HG02642 (cell line): ENCODE measurements around the gene FMN1.

ENCODE experiments used
- ATAC-seq: cut with Tn5 transposase; IDR thresholded peaks from one replicate; pipeline ENCODE4 v1.9.1; 2021; ENCODE audit warnings: mild to moderate bottlenecking; ENCODE audit not compliant: unreplicated experiment, poor library complexity

FMN1 gene

GRCh38 chr15:32877252-32878019 is 317.1 kb downstream of the FMN1 start:
- ATAC-seq = no peak

- ATAC-seq = no peak
Observed at GRCh38 chr15:32873284-32874114, 321.0 kb downstream of the FMN1 start.

DNA sequence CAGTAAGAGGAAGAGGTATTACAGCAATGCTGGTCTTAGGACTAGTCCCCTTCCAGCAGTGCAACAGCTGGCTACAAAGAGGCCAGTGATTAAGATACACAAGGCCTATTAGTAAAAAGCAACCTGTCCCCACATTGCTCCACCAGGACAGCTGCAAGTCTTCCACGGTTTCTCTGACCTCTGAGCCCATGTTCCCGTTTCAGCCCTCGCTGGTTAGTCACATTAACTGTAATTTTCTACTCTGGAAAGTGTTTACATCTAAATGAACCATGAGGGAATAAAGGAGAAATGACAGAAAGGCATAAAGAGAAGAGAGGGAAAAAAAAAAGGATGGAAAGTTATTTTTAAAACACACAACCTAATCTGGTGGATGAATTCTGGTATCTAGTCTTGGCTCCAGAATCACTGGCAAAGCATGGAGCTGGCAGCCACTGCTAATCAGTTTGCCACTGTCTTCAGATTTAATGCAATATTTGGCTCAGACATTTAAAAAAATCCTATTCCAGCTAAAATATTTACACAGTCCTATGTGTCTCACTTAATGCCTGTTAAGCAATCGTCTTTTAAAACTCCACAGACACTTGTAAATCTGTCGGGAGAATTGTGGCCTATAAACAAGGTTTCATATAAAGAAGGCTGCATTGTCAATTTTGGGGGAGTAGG is 321.8 kb downstream of the FMN1 start:
- no peak for ATAC-seq

- ATAC-seq = no peak
Observed at GRCh38 chr15:32871883-32872282, 322.6 kb downstream of the FMN1 start.

- peak; percentile 71 for ATAC-seq
Observed at GRCh38 chr15:32870240-32871033, 324.1 kb downstream of the FMN1 start.

DNA sequence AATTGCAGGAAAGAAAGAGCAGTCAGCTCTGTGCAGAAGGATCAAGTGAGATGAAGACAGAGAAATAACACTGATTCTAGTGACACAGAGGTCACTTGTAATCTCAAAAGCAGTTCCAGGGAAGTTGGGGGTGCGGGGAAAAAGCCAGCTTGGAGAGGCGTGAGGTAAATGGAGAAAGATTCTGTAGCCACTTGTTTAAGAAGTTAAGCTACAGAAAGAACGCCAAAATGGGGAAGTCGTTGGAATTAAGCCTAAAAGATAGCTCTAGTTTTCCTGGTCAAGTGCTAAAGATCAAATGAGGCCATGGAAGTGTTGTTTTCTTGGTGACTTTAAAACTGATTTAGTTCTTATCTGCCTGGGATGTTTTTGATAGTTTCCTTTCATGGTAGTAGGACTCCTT is 324.7 kb downstream of the FMN1 start:
- no peak for ATAC-seq

DNA sequence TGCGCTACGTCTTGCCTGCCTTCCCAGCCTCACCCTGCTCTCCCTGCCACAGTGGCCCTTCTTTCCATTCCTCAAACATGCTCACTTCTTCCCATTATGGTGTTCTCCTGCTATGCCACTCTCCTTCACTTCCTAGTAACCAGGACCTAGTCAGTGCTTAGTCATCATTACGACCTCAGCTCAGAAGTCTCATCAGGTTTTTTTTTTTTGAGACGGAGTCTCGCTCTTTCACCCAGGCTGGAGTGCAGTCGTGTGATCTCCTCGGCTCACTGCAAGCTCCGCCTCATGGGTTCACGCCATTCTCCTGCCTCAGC is 327.2 kb downstream of the FMN1 start:
- ATAC-seq = no peak

DNA sequence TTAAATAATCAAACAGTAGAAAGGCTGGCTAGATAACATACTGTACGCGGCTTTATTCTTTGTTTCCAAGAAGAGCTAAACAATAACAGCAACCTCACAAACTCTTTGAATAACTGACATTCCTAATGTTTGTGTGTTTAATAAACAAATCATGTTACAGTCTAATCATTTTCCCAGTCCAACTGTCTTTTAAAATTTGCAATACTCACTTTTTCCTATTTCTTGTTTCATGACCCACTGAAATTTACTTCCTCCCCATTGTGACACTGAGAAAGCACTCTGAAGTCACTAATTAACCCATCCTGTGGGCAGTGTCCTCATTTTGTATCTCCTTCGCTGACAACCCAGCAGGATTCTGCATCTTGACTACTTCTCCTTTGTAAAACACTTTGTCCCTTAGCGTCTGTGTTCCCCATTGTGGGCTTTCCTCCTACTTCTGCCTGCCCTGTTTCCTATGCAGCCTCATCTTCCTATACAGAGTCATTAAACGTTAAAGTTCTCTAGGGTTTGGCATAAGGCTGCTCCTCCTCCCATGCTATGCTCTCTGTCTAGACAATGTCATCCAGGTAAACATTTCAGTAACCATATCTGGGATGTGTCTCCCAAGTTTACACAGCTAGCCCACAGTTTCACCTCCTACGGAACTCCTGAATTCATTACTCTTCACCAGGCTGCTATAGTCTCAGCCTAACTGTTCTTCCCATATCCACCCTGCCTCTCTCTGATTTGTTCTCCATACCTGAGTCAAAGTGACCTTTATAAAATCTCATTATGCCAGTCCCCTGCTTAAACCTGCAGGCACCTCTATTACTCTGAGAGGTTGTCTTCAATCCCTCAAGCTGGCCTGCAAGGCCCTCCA is 327.8 kb downstream of the FMN1 start:
- ATAC-seq = no peak

- ATAC-seq = no peak
Observed at GRCh38 chr15:32864841-32865240, 329.7 kb downstream of the FMN1 start.

DNA sequence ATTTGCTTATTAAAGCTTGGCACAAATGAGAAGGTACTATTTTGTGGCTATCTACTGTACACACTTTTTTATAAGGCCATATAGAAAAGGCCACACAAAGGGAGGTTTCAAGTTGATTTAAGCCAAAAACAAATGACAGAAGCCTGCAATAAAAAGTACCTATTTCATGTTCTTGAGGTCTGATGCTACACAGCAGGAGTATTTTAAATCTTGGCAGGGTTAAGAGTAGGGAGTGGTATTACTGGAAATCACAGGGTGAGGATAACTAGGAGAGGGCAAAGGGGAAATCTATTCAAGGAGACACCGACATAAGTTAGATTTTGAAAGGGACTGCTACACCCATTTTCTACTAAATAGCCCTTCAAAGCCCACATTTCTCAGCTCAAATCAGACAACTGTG is 330.5 kb downstream of the FMN1 start:
- no peak for ATAC-seq

DNA sequence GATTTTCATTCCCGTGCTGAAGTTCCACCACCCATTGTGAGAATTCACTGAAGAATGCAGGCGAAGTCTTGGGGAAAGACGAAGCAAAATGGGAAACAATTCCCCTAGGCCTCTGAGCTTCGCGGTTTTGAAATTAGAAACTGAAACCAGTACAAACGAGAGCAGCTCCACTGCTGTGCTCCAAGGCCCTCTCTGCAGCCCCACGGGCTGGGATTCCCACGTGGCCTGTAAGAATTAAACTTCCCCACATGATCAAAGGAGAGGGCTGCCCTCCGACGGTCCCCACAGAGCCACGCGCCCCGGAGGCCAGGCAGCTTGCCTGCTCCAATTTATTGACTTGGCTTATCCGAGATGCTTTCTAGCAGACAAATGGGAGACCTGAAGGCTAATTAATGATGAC is 332.8 kb downstream of the FMN1 start:
- ATAC-seq = no peak

DNA sequence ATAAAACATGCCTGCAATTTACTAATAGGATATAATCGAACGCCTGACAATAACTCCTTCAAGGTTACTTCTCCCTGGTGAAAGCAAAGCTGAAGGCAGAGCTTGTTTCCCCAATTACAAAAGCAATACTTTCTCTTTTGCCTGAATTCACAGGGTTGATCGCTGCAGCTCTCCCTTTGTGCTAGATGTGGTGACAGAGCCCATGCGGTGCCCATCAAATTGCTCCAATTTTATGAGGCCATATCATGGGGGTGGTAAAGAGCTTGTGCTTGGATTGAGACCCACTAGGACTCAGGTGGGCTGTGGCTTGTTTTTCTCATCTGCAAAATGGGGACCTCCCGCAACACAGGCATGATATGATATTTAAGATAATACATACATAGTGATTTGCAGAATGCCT is 333.3 kb downstream of the FMN1 start:
- no peak for ATAC-seq

DNA sequence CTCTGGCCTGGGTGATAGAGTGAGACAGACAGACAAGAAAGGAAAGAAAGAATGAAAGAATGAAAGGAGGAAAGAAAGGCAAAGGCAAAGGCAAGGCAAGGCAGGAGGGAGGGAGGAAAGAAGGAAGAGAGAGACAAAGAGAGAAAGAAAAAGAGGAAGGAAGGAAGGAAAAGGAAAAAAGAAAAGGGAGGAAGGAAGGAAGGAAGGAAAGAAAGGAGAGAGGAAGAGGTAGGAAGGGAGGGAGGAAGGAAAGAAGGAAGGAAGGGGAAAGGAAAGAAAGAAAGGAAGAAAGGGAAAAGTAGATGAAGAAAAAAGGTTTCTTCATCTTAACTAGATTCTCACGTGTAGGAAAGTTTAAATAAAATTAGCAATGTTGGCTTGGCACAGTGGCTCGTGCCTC is 334.5 kb downstream of the FMN1 start:
- no peak for ATAC-seq

- no peak for ATAC-seq
Observed at GRCh38 chr15:32859251-32859650, 335.3 kb downstream of the FMN1 start.

GRCh38 chr15:32857732-32858131 is 336.8 kb downstream of the FMN1 start:
- ATAC-seq = no peak

- ATAC-seq = no peak
Observed at GRCh38 chr15:32856753-32857152, 337.8 kb downstream of the FMN1 start.

DNA sequence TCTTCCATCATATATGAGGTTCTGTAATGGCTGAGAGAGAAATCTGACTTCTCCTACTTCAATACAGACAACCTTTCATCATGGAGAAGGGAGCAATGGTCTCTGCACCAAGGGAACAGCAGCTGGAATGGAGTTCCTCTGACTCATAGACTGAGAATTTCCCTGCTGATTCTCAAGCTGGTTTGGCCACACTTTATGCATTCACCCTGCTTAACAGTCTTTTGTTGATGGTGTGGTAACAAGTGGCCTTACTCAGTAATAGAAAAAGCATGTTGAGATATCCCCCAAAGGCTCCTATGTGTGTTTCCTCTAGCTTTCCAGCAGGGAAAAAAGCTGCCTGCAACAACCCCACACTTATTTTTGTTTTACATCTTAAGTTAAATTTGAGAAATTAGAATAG is 338.6 kb downstream of the FMN1 start:
- ATAC-seq = no peak

- ATAC-seq = no peak
Observed at GRCh38 chr15:32853592-32853991, 340.9 kb downstream of the FMN1 start.

DNA sequence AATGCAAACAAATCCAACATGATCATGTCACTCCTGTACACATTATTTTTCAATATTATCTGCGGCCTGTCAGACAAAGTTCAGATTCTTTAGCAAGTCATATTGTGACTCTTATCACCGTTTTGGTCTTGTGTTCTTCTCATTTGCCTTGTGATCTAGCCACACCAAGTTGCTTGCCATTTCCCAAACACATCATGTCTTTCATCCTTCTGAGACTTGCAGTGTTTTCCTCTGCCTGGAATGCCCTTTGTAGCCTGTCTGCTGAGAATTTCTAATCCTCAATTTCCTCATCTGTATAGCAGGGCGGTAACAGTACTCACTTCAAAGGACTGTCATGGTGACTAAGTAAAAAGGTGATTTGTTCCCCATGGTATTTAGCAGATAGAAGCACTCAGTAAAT is 341.7 kb downstream of the FMN1 start:
- ATAC-seq = no peak

- no peak for ATAC-seq
Observed at GRCh38 chr15:32852017-32852416, 342.5 kb downstream of the FMN1 start.
